Measurements from ENCODE around the gene MT1E. TPM values are rescaled to one million over a fixed set of nuclear protein-coding genes. Genes with fewer than 3 reads are reported as not detected.

Gene MT1E
- total RNA-seq, 1 donor from 2014 or later = not detected

DNA sequence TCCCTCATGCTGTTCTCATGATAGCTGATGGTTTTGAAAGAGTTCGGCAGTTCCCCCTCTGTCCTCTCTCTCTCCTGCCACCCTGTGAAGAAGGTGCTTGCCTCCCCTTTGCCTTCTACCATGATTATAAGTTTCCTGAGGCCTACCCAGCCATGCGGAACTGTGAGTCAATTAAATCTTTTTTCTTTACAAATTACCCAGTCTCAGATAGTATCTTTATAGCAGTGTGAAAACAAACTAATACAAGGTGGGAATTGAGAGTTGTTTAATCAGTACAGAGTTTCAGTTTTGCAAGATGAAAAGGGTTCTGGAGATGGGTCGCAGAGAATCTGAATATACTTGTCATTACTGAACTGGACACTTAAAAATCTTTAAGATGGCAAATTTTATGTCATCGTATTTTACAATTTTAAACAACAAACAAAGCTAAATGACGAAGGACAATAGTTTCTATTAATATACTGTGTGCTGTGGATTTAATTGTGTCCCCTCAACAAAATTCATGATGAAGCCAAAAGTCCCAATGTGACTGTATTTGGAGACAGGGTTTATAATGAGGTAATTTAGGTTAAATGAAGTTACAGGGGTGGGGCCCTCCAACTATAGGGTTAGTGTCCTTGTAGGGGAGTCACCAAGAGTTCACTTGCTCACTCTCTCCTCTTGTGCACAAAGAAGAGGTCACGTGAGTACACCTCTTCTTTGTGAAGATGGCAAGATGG, 31.8 kb upstream of the MT1E start:
- H3K4me3 Mint-ChIP-seq = no peak overlapping the region
- DNase-seq (ENCODE audit: low spot score in 2 of 2, unreplicated experiment in 2 of 2) = no peak
- TF ChIP-seq, protein P1, sequence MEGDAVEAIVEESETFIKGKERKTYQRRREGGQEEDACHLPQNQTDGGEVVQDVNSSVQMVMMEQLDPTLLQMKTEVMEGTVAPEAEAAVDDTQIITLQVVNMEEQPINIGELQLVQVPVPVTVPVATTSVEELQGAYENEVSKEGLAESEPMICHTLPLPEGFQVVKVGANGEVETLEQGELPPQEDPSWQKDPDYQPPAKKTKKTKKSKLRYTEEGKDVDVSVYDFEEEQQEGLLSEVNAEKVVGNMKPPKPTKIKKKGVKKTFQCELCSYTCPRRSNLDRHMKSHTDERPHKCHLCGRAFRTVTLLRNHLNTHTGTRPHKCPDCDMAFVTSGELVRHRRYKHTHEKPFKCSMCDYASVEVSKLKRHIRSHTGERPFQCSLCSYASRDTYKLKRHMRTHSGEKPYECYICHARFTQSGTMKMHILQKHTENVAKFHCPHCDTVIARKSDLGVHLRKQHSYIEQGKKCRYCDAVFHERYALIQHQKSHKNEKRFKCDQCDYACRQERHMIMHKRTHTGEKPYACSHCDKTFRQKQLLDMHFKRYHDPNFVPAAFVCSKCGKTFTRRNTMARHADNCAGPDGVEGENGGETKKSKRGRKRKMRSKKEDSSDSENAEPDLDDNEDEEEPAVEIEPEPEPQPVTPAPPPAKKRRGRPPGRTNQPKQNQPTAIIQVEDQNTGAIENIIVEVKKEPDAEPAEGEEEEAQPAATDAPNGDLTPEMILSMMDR (IDR thresholded peaks at IDR 0.05; ENCODE audit: unreplicated experiment) = no peak
- H3K36me3 Mint-ChIP-seq = no peaks in the 10 kb centered on the region
- H3K4me1 Mint-ChIP-seq = peaks cover 9% of the 10 kb centered on the region
- H3K9me3 Mint-ChIP-seq = peaks cover 21% of the 10 kb centered on the region
- no peak overlapping the region for H3K27ac Mint-ChIP-seq
- H3K27me3 Mint-ChIP-seq (ENCODE audit: low read depth) = peaks cover 83% of the 10 kb centered on the region

DNA sequence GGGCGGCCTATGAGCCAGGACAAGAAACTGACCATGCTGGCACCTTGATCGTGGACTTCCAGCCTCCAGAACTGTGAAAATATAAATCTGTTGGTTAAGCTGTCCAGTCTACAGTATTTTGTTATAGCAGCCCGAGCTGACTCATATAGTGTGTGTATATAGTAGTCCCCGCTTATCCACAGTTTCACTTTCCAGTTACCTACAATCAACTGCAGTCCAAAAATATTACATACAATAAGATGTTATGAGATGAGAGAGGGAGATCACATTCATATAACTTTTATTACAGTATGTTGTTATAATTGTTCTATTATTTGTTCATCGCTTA, 31.3 kb upstream of the MT1E start:
- Mint-ChIP-seq H3K4me3 (no peak overlapping the region), H3K36me3 (no peaks in the 10 kb centered on the region), H3K4me1 (peaks cover 7% of the 10 kb centered on the region), H3K27ac (no peak overlapping the region), H3K27me3 (ENCODE audit: low read depth) (peaks cover 77% of the 10 kb centered on the region), H3K9me3 (peaks cover 21% of the 10 kb centered on the region)
- TF ChIP-seq, protein P1 (IDR thresholded peaks at IDR 0.05; ENCODE audit: unreplicated experiment) = no peak
- no peak for DNase-seq (ENCODE audit: low spot score in 2 of 2, unreplicated experiment in 2 of 2)

DNA sequence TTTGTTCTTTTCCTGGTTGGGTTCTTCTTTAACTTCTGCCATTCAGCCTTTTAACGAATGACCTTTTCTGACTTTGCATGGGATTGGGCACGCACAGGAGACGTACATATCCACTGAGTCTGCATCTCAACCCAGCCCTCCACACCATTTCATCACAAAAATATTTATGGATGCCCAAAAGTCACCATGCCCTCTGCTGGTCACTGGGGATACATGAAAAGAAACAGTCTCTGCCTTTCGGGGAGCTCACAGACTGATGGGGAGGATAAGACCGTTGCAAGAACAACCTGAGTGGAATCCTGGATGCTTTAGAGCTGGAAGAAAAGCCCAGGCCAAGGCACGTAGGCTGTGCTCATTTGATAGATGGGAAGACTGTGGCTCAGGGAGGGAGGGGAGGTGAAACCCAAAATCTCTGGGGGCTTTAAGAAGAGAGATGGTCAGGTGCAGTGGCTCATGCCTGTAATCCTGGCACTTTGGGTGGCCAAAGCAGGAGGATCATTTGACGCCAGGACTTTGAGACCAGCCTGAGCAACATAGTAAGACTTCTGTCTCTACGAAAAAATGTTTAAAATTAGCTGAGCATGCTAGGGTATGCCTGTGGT, 25.1 kb upstream of the MT1E start:
- no peak overlapping the region for H3K27ac Mint-ChIP-seq
- H3K9me3 Mint-ChIP-seq = peaks cover 12% of the 10 kb centered on the region
- peaks cover 45% of the 10 kb centered on the region for H3K27me3 Mint-ChIP-seq (ENCODE audit: low read depth)
- H3K36me3 Mint-ChIP-seq = no peaks in the 10 kb centered on the region
- TF ChIP-seq, protein P1 (IDR thresholded peaks at IDR 0.05; ENCODE audit: unreplicated experiment) = peak; percentile 18
- H3K4me1 Mint-ChIP-seq = no peaks in the 10 kb centered on the region
- H3K4me3 Mint-ChIP-seq = no peak overlapping the region
- DNase-seq (ENCODE audit: low spot score in 2 of 2, unreplicated experiment in 2 of 2) = no peak

DNA sequence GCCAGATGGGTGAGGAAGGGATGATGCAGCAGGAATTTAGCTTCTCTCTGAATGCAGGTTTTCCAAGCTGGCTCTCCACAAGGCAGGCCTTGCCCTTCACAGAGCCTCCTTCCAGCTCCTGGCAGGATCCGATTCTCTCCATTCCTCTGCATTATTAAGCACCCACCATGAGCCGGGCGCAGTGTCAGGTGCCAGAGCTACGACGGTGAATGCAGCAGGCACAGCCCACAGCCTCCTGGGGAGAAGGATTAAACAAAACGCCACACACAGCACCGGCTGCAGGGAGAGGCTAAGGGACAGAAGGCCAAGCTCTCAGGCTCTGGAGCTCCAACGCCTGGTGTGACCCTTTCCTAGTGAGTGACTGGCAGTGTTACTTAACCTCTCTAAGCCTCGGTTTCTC, 24.3 kb upstream of the MT1E start:
- Mint-ChIP-seq H3K27me3 (ENCODE audit: low read depth) (peaks cover 37% of the 10 kb centered on the region), H3K9me3 (peaks cover 12% of the 10 kb centered on the region), H3K4me3 (no peak overlapping the region), H3K36me3 (no peaks in the 10 kb centered on the region), H3K27ac (no peak overlapping the region), H3K4me1 (no peaks in the 10 kb centered on the region)
- TF ChIP-seq, protein P1 (IDR thresholded peaks at IDR 0.05; ENCODE audit: unreplicated experiment) = no peak
- DNase-seq (ENCODE audit: low spot score in 2 of 2, unreplicated experiment in 2 of 2) = no peak

DNA sequence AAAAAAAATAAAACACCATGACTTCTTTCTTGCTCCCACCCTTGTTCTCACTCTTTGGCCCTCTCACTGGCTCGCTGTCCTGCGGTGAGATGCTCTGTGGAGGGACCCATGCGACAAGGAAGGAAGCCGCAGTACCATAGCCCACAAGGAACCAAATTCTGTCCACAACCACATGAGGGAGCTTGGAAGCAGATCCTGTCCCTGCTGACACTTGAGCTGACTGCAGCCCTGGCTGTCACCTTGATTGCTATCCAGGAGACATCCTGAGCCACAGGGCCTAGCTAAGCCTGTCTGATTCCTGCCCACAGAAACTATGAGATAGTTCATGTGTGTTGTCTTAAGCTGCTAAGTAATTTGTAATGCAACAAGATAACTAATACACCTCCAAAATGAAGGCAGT, 22.0 kb upstream of the MT1E start:
- Mint-ChIP-seq H3K27ac (no peak overlapping the region), H3K9me3 (no peaks in the 10 kb centered on the region), H3K36me3 (no peaks in the 10 kb centered on the region), H3K27me3 (ENCODE audit: low read depth) (peaks cover 20% of the 10 kb centered on the region), H3K4me3 (no peak overlapping the region), H3K4me1 (peaks cover 18% of the 10 kb centered on the region)
- no peak for DNase-seq (ENCODE audit: low spot score in 2 of 2, unreplicated experiment in 2 of 2)
- TF ChIP-seq, protein P1 (IDR thresholded peaks at IDR 0.05; ENCODE audit: unreplicated experiment) = no peak
